Measurements from ENCODE around the gene PGM2L1. TPM values are rescaled to one million over a fixed set of nuclear protein-coding genes. Genes with fewer than 3 reads are reported as not detected.

The PGM2L1 gene
- total and polyA plus RNA-seq, 2 donors (not counting 1 experiment from before 2014, with no cell fraction given), result 1.6 to 8.4 TPM

- TF ChIP-seq CTCF (IDR thresholded peaks at IDR 0.05) (no peak), EZH2 (IDR thresholded peaks at IDR 0.05; ENCODE audit: borderline replicate concordance, insufficient read depth, low read depth, low read length, poor library complexity, severe bottlenecking) (no peak)
- H3K4me1 Mint-ChIP-seq, result peaks cover 6% of the 10 kb centered on the region
- H3K27me3 Mint-ChIP-seq, result peaks cover 53% of the 10 kb centered on the region
These were observed 91.6 kb downstream of the PGM2L1 start for GRCh38 chr11:74306435-74307175.

DNA sequence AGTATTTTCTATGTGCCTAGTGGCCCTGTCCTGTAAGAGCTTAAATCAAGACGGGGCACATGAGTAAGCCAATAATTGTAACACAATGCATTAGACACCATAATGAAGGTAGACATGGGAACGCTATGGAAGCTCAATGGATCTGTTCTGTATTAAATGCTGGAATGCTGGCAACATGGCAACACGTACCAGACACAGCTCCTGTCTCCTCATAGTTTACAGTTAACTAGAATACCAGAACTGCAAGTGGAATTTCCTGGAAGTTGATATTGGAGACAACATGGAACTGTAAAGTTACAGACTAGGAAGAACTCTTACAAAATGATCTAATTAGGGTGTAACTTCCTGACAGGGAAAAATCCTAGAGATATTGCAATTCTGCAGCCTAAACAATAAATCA is 99.2 kb downstream of the PGM2L1 start:
- intact Hi-C loops (cut with micrococcal nuclease), result no loop called here
- H3K4me1 ChIP-seq (ENCODE audit: control insufficient read depth in 2 of 2, insufficient read depth in 2 of 2, low read length in 2 of 2), result no peaks in the 10 kb centered on the region

More at GRCh38 chr11:74306435-74307175, 91.6 kb downstream of the PGM2L1 start:
- H3K4me2 ChIP-seq (replicated peaks; ENCODE audit: low read depth, low read length, poor library complexity, severe bottlenecking), result no peak overlapping the region
- no peak overlapping the region for H3K4me3 Mint-ChIP-seq
- no peak overlapping the region for H2AFZ ChIP-seq (ENCODE audit: insufficient read depth, low read depth, low read length, poor library complexity, severe bottlenecking)
- 15% methylated on average over 3 of the region's 8 CpGs for WGBS (ENCODE audit: insufficient coverage)
- no peak overlapping the region for H3K4me3 ChIP-seq (ENCODE audit: control extremely low read depth in 1 of 5, extremely low read depth in 1 of 5, insufficient read depth in 1 of 5, low read depth in 2 of 5, low read length in 4 of 5)
- ChIA-PET POLR2A (no interaction called here), CTCF (no interaction called here)
- no peak overlapping the region for H3K27ac Mint-ChIP-seq
- DNase-seq (no peak), ATAC-seq (ENCODE audit: low read depth) (no peak)
- no peak overlapping the region for H3K27ac ChIP-seq (ENCODE audit: low read length in 2 of 2)
- H4K20me1 ChIP-seq (ENCODE audit: control insufficient read depth, insufficient read depth, low read length, poor library complexity, severe bottlenecking), result no peaks in the 10 kb centered on the region
- H3K27me3 ChIP-seq (replicated peaks in 1 of 4; ENCODE audit: control extremely low read depth in 1 of 4, control insufficient read depth in 3 of 4, insufficient read depth in 4 of 4, low read length in 3 of 4), result peaks cover 0 to 26% (median 16%) of the 10 kb centered on the region in 4 experiments
- H3K9ac ChIP-seq (ENCODE audit: low read length), result no peak overlapping the region
- H3K9me3 ChIP-seq (ENCODE audit: control extremely low read depth in 1 of 3, control insufficient read depth in 2 of 3, insufficient read depth in 1 of 3, low read length in 2 of 3), result peaks cover 0 to 5% (median 0%) of the 10 kb centered on the region in 3 donors
- no peaks in the 10 kb centered on the region for H3K9me3 Mint-ChIP-seq (ENCODE audit: insufficient read depth)
- H3K36me3 ChIP-seq (replicated peaks in 1 of 2; ENCODE audit: control extremely low read depth in 1 of 2, control insufficient read depth in 1 of 2, extremely low read depth in 1 of 2, insufficient read depth in 2 of 2, low read length in 1 of 2), result no peaks in the 10 kb centered on the region
- intact Hi-C loops (cut with micrococcal nuclease), result no loop called here
- H3K4me1 ChIP-seq (ENCODE audit: control insufficient read depth in 2 of 2, insufficient read depth in 2 of 2, low read length in 2 of 2), result peaks cover 8 to 13% of the 10 kb centered on the region in 2 donors
- H3K79me2 ChIP-seq (ENCODE audit: control insufficient read depth, insufficient read depth, low read length), result no peaks in the 10 kb centered on the region

More for the DNA sequence above, 99.2 kb downstream of the PGM2L1 start:
- Histone ChIP-seq H3K79me2 (ENCODE audit: control insufficient read depth, insufficient read depth, low read length) (no peaks in the 10 kb centered on the region), H3K4me3 (ENCODE audit: control extremely low read depth in 1 of 5, extremely low read depth in 1 of 5, insufficient read depth in 1 of 5, low read depth in 2 of 5, low read length in 4 of 5) (no peak overlapping the region), H3K27ac (ENCODE audit: low read length in 2 of 2) (no peak overlapping the region), H3K9me3 (ENCODE audit: control extremely low read depth in 1 of 3, control insufficient read depth in 2 of 3, insufficient read depth in 1 of 3, low read length in 2 of 3) (no peaks in the 10 kb centered on the region), H2AFZ (ENCODE audit: insufficient read depth, low read depth, low read length, poor library complexity, severe bottlenecking) (no peak overlapping the region), H3K27me3 (replicated peaks in 1 of 4; ENCODE audit: control extremely low read depth in 1 of 4, control insufficient read depth in 3 of 4, insufficient read depth in 4 of 4, low read length in 3 of 4) (peaks cover 0 to 13% (median 5%) of the 10 kb centered on the region in 4 experiments), H4K20me1 (ENCODE audit: control insufficient read depth, insufficient read depth, low read length, poor library complexity, severe bottlenecking) (no peaks in the 10 kb centered on the region), H3K9ac (ENCODE audit: low read length) (no peak overlapping the region), H3K36me3 (replicated peaks in 1 of 2; ENCODE audit: control extremely low read depth in 1 of 2, control insufficient read depth in 1 of 2, extremely low read depth in 1 of 2, insufficient read depth in 2 of 2, low read length in 1 of 2) (no peaks in the 10 kb centered on the region), H3K4me2 (replicated peaks; ENCODE audit: low read depth, low read length, poor library complexity, severe bottlenecking) (no peak overlapping the region)
- no peaks in the 10 kb centered on the region for H3K4me1 Mint-ChIP-seq
- H3K27ac Mint-ChIP-seq, result no peak overlapping the region
- ChIA-PET CTCF (interaction anchor here (0.5 kb wide), 1 partner anchor 60 kb away, joined by 3 read pairs; no protein-coding TSS in a partner anchor), POLR2A (no interaction called here)
- WGBS (ENCODE audit: insufficient coverage), result 100% methylated on average over 1 of the region's 3 CpGs
- DNase-seq (no peak), ATAC-seq (ENCODE audit: low read depth) (no peak)
- no peak overlapping the region for H3K4me3 Mint-ChIP-seq
- TF ChIP-seq EZH2 (IDR thresholded peaks at IDR 0.05; ENCODE audit: borderline replicate concordance, insufficient read depth, low read depth, low read length, poor library complexity, severe bottlenecking) (no peak), CTCF (IDR thresholded peaks at IDR 0.05) (no peak)
- H3K9me3 Mint-ChIP-seq (ENCODE audit: insufficient read depth), result no peaks in the 10 kb centered on the region
- H3K27me3 Mint-ChIP-seq, result peaks cover 34% of the 10 kb centered on the region

Data from B cell (primary cell).